ENCODE measurements around the gene GEMIN7. TPM values are rescaled to one million over a fixed set of nuclear protein-coding genes. Genes with fewer than 3 reads are reported as not detected.

Gene GEMIN7, protein sequence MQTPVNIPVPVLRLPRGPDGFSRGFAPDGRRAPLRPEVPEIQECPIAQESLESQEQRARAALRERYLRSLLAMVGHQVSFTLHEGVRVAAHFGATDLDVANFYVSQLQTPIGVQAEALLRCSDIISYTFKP
- total RNA-seq, result 10 to 100 TPM; 56.9 to 57.2 TPM

DNA sequence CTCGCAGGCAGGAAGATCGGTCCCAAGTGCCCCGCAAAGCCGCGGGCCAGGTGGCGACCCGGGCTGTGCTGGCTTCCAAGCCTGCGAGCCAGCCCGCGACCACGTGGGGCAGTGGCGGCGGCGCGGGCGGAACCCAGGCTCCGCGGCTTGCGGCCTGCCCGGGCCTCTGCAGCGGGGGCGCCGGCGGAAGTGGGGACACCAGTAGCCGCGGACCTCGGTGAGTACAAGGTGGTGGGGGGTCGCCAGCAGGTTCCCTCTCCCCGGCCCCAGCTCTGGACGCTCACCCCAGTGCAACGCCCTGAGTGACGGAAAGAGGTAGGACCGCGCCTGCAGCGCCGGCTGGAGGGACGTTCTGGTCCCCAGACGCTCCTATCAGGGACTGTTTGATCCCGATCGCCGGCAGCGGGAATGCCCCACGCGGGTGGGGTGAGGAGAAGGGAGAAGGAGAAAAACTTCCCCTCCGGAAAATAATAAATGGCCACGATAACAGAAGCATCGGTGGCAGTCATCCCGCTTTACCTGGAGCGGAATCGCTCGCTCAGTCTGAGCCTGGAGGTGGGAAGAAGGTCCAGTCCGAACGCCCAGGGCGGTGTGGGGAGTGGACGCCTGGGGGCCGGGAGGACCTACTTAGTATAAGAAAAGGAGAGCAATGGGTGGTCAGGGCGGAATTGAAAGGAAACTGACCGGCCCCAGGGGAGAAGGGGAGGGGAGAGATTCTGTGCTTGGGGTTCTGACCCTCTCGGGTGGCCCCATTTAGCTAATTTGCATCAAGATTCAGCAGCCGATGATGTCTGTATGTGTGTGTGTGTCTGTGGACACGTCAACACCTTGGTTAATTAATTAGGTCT, at the start of gene GEMIN7:
GEMIN7 (plus strand) TSS at position 198 of the 848 bp plus-strand sequence. CDS start 10,855 bp downstream, outside the sequence.
- Mint-ChIP-seq H3K27me3 (no peaks in the 10 kb centered on the region), H3K9me3 (no peaks in the 10 kb centered on the region), H3K4me1 (peaks cover 24% of the 10 kb centered on the region), H3K4me3 (peak within 1 kb of the TSS; percentile 98), H3K27ac (peak within 1 kb of the TSS; percentile 98), H3K36me3 (ENCODE audit: low read depth) (peaks cover 47% of the 10 kb centered on the region)
- peak; percentile 64 for ATAC-seq (replicated peaks)

DNA sequence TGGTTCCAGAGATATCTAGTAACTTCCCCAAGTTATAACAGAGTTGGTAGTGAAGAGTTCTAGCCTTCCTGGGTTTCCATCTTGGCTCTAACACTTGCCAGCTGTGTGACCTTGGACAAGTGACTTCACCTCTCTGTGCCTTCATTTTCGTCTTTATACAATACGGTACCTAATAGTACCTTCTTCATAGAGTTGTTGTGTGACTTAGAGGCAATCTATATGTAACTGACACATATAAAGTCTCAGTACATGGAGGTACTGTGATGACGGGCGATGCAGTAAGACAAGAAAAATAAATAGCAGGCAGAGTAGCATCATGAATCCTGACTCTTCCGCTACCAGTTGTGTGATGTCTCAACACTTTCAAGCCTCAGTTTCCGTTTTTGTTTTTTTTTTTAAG, 48.2 kb upstream of the GEMIN7 start:
- peaks cover 95% of the 10 kb centered on the region for H3K36me3 Mint-ChIP-seq (ENCODE audit: low read depth)

DNA sequence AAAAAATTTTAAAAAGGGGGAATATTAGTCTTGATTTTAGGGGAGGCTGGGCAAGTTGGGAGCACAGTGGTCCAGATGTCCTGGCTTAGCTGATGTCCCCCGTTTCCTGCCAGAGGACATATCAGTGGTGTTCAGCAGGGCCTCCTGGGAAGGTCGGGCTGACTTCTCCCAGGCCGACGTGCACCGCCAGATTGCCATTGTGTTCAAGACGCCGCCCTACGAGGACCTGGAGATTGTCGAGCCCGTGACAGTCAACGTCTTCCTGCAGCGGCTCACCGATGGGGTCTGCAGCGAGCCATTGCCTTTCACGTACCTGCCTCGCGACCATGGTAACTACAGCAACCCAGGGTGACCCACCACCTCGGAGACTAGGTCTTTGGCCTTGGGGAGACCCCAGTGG, 46.6 kb upstream of the GEMIN7 start:
- no peaks in the 10 kb centered on the region for H3K9me3 Mint-ChIP-seq
- peaks cover 93% of the 10 kb centered on the region for H3K36me3 Mint-ChIP-seq (ENCODE audit: low read depth)
- no peak overlapping the region for H3K4me3 Mint-ChIP-seq
- no peak for ATAC-seq (replicated peaks)
- no peaks in the 10 kb centered on the region for H3K4me1 Mint-ChIP-seq
- no peak overlapping the region for H3K27ac Mint-ChIP-seq
- no peaks in the 10 kb centered on the region for H3K27me3 Mint-ChIP-seq

More for the DNA sequence above, 48.2 kb upstream of the GEMIN7 start:
- Mint-ChIP-seq H3K27me3 (no peaks in the 10 kb centered on the region), H3K4me1 (no peaks in the 10 kb centered on the region), H3K4me3 (no peak overlapping the region), H3K9me3 (no peaks in the 10 kb centered on the region), H3K27ac (no peak overlapping the region)
- no peak for ATAC-seq (replicated peaks)

DNA sequence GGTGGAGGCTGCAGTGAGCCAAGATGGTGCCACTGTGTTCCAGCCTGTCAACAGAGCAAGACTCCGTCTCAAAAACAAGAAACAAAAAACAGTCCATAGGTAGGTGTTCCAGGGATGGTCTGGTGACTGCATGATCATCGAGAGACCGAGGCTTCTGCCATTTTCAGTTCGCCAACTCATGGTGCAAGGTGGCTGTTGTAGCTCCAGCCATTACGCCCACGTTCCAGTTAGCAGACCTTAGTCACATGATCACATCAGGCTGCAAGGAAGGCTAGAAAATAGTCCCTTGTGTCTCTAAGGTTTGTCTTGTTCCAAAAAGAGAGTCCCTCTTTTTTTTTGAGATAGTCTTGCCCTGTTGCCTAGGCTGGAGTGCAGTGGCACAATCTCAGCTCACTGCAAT, 43.3 kb upstream of the GEMIN7 start:
- H3K27ac Mint-ChIP-seq, result no peak overlapping the region
- peaks cover 17% of the 10 kb centered on the region for H3K4me1 Mint-ChIP-seq
- no peaks in the 10 kb centered on the region for H3K9me3 Mint-ChIP-seq
- no peak for ATAC-seq (replicated peaks)
- no peak overlapping the region for H3K4me3 Mint-ChIP-seq
- peaks cover 90% of the 10 kb centered on the region for H3K36me3 Mint-ChIP-seq (ENCODE audit: low read depth)
- no peaks in the 10 kb centered on the region for H3K27me3 Mint-ChIP-seq

DNA sequence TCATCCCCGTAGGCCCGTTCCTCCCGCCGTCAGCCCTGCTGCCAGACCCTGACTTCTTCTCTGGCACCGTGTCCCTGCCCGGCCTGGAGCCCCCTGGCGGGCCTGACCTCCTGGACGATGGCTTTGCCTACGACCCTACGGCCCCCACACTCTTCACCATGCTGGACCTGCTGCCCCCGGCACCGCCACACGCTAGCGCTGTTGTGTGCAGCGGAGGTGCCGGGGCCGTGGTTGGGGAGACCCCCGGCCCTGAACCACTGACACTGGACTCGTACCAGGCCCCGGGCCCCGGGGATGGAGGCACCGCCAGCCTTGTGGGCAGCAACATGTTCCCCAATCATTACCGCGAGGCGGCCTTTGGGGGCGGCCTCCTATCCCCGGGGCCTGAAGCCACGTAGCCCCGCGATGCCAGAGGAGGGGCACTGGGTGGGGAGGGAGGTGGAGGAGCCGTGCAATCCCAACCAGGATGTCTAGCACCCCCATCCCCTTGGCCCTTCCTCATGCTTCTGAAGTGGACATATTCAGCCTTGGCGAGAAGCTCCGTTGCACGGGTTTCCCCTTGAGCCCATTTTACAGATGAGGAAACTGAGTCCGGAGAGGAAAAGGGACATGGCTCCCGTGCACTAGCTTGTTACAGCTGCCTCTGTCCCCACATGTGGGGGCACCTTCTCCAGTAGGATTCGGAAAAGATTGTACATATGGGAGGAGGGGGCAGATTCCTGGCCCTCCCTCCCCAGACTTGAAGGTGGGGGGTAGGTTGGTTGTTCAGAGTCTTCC, 41.5 kb upstream of the GEMIN7 start:
- Mint-ChIP-seq H3K4me1 (peaks cover 28% of the 10 kb centered on the region), H3K27me3 (no peaks in the 10 kb centered on the region), H3K27ac (no peak overlapping the region), H3K9me3 (no peaks in the 10 kb centered on the region), H3K4me3 (peak overlapping the region; percentile 100), H3K36me3 (ENCODE audit: low read depth) (peaks cover 90% of the 10 kb centered on the region)
- ATAC-seq (replicated peaks), result no peak

DNA sequence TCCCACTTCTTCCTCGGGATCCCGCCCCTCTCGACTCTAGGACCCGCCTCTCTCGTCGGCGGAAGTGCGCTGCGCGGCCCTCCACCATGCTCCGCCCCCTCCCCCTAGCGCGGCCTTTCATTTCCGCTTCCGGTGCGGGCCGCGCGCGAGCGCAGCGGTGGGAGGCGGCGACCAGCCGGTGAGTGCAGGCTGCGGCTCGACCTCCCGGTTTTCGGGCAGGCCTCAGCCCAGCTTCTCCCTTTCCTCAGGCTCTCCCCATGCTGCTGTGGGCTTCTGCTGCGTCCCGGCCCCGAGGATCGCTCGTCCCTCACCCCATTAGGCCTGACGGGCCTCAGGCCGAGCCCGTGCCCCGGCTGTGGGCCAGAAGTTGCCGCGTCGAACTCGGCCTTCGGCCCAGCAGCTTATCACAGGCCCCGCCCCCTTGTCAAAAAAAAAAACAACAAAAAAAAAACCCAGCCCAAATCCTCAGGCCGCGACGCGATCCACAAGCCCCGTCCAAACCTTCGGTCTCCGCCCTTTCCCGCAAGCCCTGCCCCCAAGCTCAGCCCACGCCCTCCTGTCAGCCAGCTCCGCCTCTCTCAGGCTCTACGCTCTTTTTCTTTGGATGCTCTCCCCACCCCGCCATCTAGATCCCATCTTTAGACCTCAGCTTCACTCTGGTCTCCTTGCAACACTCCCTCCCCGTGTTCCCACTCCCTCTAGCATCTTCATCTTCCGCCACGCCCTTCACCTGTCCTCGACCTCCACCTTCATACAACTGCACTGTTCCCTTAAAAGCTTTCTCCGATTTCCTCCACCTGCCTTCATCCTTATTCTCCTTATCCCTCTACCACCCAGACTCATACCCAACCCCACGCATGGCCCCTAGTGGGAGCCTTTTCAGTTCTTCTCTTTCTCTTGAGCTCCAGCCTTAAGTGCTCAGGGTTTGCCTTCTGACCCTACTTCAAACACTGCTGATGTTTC, 39.8 kb upstream of the GEMIN7 start, which contains the start of gene CLASRP:
CLASRP (plus strand) TSS at position 115 of the 963 bp plus-strand sequence. CDS start 1,168 bp downstream, outside the sequence.
- H3K27me3 Mint-ChIP-seq, result no peaks in the 10 kb centered on the region
- ATAC-seq (replicated peaks), result peak; percentile 99
- H3K36me3 Mint-ChIP-seq (ENCODE audit: low read depth), result peaks cover 95% of the 10 kb centered on the region
- H3K9me3 Mint-ChIP-seq, result no peaks in the 10 kb centered on the region
- peaks cover 28% of the 10 kb centered on the region for H3K4me1 Mint-ChIP-seq
- H3K27ac Mint-ChIP-seq, result peak within 1 kb of the TSS; percentile 99
- peak within 1 kb of the TSS; percentile 100 for H3K4me3 Mint-ChIP-seq

DNA sequence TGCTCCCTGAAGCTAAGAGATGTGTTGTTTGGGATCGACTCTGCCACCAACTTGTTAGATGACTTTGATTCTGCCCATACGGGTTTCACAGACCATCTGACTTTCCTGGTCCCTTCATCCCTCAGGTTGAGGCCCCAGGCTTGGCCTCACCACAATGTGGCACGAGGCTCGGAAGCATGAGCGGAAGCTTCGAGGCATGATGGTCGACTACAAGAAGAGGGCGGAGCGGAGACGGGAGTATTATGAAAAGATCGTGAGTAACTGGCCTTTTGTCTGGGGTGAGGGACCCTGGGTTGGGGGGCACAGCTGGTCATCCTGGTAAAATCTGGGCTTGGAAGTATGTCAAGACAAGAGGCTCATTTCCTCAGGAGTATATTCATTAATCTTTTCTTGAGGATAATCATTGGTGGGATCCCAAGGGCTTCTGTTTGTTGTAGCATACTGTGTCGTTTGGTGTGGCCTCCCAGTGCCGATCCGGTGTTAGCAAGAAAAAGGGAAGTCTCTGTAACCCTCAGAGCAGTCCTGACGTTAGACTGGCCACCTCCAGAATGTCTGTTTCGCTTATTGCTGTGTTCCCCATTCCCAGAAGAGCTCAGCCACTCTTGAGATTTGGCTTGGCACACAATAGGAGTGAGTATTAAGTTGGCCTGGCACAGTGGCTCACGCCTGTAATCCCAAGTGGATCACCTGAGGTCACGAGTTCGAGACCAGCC, 38.8 kb upstream of the GEMIN7 start:
- no peaks in the 10 kb centered on the region for H3K27me3 Mint-ChIP-seq
- H3K36me3 Mint-ChIP-seq (ENCODE audit: low read depth), result peaks cover 95% of the 10 kb centered on the region
- peak overlapping the region; percentile 99 for H3K27ac Mint-ChIP-seq
- no peak for ATAC-seq (replicated peaks)
- H3K9me3 Mint-ChIP-seq, result no peaks in the 10 kb centered on the region
- H3K4me3 Mint-ChIP-seq, result peak overlapping the region; percentile 100
- peaks cover 28% of the 10 kb centered on the region for H3K4me1 Mint-ChIP-seq

DNA sequence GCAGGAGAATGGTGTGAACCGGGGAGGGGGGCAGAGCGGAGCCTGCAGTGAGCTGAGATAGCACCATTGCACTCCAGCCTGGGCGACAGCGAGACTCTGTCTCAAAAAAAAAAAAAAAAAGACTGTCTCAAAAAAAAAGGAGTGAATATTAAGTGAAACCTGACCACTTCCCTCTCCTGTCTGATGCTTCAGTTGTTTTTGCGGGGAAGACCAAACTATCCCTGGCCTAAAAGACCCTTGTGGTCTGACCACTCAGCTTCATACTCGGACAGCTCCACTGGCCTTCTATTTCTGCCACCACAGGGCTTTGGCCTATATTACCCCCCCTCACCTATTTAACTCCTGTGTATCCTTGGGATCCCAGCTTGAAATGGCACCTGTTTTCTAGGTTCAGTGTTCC, 37.9 kb upstream of the GEMIN7 start:
- peaks cover 35% of the 10 kb centered on the region for H3K4me1 Mint-ChIP-seq
- H3K27me3 Mint-ChIP-seq, result no peaks in the 10 kb centered on the region
- no peak for ATAC-seq (replicated peaks)
- peak overlapping the region; percentile 70 for H3K27ac Mint-ChIP-seq
- peaks cover 95% of the 10 kb centered on the region for H3K36me3 Mint-ChIP-seq (ENCODE audit: low read depth)
- peak overlapping the region; percentile 100 for H3K4me3 Mint-ChIP-seq
- no peaks in the 10 kb centered on the region for H3K9me3 Mint-ChIP-seq

DNA sequence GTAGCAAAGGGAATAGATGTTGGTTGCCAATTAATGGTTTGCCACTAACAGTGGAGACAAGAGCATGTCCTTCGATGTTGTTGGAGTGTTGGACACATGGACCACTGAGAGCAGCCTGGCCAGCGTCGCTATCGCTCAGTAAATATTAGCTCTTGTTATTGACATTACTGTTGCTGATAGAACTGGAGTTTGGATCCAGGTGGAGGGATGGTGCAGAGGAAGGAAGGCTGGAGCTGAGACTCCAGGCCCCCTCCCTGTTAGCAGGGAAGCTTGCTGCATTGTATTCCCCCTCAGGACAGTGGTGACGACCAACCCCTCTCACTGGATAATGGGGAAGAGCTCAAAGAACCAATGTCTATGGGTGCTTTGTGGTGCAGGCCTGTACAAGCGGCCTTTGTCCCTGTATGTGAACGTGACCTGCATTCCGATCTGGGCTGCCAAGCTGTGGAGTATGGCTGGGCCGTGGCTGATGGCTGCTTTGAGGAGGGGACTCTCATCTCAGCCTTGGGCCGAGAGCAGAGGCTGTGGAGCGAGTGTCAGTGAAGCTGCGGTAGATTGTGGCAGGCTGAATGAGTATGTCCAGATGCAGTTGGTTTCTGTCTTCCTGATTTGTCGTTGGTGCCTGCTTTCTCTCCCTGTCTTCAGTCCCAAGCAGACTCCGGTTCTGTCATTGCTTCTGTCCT, 33.2 kb upstream of the GEMIN7 start:
- no peaks in the 10 kb centered on the region for H3K9me3 Mint-ChIP-seq
- H3K36me3 Mint-ChIP-seq (ENCODE audit: low read depth), result peaks cover 85% of the 10 kb centered on the region
- H3K4me1 Mint-ChIP-seq, result peaks cover 38% of the 10 kb centered on the region
- ATAC-seq (replicated peaks), result no peak
- H3K27ac Mint-ChIP-seq, result peak overlapping the region; percentile 68
- H3K27me3 Mint-ChIP-seq, result no peaks in the 10 kb centered on the region
- H3K4me3 Mint-ChIP-seq, result no peak overlapping the region

DNA sequence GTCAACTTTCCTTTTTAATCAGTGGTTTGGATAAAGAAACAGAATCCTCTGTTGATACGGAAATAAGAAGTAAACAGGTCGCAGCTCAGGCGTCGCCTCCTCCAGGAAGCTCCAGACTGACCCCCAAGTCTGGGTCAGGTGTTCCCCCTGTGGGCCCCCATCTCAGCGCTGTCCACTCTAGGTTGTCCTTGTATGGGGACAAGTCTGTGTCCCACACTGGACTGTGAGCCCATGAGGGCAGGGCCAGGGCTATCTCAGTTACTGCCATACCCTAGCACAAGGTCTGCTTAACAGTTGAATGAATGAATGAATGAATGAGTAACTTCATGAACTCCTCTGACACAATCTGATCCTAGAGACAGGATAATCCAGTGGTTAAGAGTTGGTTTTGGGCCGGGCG, 32.7 kb upstream of the GEMIN7 start:
- Mint-ChIP-seq H3K27ac (peak overlapping the region; percentile 68), H3K4me1 (peaks cover 39% of the 10 kb centered on the region), H3K27me3 (no peaks in the 10 kb centered on the region), H3K9me3 (no peaks in the 10 kb centered on the region), H3K4me3 (no peak overlapping the region), H3K36me3 (ENCODE audit: low read depth) (peaks cover 84% of the 10 kb centered on the region)
- no peak for ATAC-seq (replicated peaks)

DNA sequence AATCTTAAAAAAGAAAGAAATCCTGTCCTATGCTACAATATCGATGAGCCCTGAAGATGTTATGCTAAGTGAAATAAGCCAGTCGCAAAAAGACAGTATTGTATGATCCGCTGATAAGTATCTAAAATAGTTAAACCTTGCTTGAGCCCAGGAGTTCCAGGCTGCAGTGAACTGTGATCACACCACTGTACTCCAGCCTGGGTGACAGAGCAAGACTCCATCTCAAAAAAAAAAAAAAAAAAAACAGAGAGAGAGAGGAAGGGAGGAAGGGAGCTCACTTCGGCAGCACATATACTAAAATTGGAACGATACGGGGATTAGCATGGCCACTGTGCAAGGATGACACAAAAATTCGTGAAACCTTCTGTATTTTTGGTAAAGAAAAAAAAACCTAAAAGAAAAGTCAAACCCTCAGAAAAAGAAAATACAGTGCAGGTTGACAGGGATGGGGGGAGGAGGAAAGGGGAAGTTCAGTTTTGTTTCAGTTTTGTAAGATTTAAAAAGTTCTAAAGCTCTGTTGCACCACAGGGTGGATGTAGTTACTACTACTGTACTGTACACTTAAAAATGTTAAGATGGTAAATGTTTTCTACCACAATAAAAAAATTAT, 31.8 kb upstream of the GEMIN7 start:
- no peak overlapping the region for H3K4me3 Mint-ChIP-seq
- no peaks in the 10 kb centered on the region for H3K27me3 Mint-ChIP-seq
- H3K4me1 Mint-ChIP-seq, result peaks cover 30% of the 10 kb centered on the region
- ATAC-seq (replicated peaks), result no peak
- no peaks in the 10 kb centered on the region for H3K9me3 Mint-ChIP-seq
- H3K27ac Mint-ChIP-seq, result peak overlapping the region; percentile 68
- H3K36me3 Mint-ChIP-seq (ENCODE audit: low read depth), result peaks cover 82% of the 10 kb centered on the region

DNA sequence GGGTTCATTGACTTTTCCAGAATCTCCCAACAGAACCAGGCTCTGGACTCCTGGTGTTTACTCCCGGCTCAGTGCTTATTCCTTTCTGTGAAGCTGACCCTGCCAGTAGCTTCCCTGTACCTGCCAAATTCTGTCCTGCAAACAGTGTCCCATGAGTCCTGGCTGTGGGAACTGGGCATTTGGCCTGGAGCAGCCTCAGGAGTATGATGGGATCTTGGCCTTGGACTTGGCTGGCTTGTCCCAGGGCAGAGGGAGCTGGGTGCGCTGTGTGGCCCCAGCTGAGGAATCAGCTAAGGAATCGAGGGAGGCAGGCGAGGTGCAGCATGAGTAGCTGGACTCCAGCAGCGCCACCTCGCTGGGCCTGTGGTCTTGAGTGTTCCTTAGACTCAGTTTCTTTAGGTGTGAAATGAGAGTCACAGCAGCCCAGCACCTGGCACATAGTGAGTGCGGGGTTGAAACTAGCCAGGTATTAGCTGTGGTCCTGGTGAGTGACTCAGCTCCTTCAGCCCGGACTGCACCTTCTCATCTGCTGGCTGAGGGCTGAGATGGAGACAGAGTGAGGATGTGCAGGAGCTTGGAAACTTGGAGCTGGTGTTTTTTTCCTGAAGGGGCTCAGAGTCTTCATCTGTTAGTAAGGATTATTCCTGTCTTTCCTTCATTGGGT, 29.9 kb upstream of the GEMIN7 start:
- H3K27me3 Mint-ChIP-seq, result no peaks in the 10 kb centered on the region
- peaks cover 30% of the 10 kb centered on the region for H3K4me1 Mint-ChIP-seq
- H3K36me3 Mint-ChIP-seq (ENCODE audit: low read depth), result peaks cover 82% of the 10 kb centered on the region
- H3K4me3 Mint-ChIP-seq, result no peak overlapping the region
- ATAC-seq (replicated peaks), result peak; percentile 35
- peak overlapping the region; percentile 51 for H3K27ac Mint-ChIP-seq
- H3K9me3 Mint-ChIP-seq, result no peaks in the 10 kb centered on the region

Measured in activated T-helper 17 cell treated with anti-CD3 and anti-CD28 coated beads, Interleukin-2, amount 50 U/mL, for 72 hours (primary cell).